ENCODE results near the gene PITX1. TPM values are rescaled to one million over a fixed set of nuclear protein-coding genes. Genes with fewer than 3 reads are reported as not detected.

Gene PITX1
- total RNA-seq, 1 donor from 2014 or later, result 3.6 TPM

DNA sequence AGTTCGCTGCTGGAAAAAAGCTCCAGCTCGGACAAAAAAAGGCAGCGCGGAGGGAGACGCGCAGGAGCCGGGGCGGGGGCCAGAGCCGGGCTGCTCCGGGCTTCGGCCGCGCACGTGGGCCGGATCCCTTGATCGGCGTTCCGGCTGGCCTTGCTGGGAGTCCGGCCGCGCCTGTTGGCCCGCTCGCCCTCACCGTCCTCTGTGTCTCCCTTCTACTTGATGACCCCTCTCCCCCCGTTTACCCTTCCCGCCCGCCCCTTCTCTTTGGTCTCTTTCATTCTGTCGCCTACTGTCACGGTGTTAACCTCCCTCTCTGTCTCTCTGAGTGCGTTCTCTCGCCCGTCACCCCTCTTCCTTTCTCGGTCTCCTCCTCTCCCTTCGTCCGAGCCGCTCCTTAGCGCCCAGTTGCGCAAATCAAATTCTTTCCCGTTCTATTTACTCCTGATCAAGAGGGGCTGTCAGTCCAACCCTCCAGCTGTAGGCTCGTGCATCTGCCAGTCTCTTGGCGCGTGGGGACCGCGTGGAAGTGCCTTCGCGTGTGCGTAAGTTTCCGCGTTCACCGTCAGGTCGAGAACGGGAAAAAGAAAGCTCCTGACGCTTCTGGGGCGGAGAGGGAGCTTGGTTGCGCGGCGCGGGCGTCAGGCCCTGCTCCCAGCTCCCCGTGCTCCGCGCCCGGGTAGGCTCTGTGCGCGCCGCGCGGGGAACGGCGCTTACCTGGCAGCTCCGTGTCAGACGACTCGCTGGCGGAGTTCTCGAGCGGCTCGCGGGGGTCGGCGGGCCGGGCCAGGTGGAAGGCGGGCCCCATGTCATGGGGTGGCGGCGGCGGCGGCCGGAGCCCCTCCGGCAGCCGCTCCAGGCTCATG lies 798 bp downstream of the PITX1 start:
- peak; percentile 40 for ATAC-seq
- intact Hi-C loops (cut with DNase I), result no loop called here
- no peak for DNase-seq (ENCODE audit: low spot score)

DNA sequence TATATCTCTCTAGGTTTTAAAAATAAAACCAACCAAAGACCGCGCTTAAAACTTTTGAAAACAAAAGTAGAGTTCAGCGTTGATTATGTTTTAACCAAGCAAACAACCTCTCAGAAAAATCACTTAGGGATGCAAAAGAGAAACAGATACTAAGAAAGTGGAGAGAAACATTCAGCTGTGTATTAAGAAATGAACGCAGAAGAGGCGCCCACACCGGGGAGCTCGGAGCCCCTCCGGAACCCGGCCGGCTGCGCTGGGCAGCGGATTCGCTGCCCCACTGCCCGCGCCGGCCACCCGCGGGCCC lies 1.4 kb downstream of the PITX1 start:
- intact Hi-C loops (cut with DNase I), result no loop called here
- ATAC-seq (no peak), DNase-seq (ENCODE audit: low spot score) (no peak)

- DNase-seq (ENCODE audit: low spot score), result no peak
- intact Hi-C loops (cut with DNase I), result no loop called here
- ATAC-seq, result no peak
Measured at GRCh38 chr5:135031813-135032694, 2.0 kb downstream of the PITX1 start.

- intact Hi-C loops (cut with DNase I), result no loop called here
- DNase-seq (ENCODE audit: low spot score) (no peak), ATAC-seq (no peak)
Measured at GRCh38 chr5:135030956-135031812, 2.8 kb downstream of the PITX1 start.

- intact Hi-C loops (cut with DNase I), result no loop called here
- DNase-seq (ENCODE audit: low spot score) (no peak), ATAC-seq (no peak)
Measured at GRCh38 chr5:135030123-135030955, 3.7 kb downstream of the PITX1 start.

DNA sequence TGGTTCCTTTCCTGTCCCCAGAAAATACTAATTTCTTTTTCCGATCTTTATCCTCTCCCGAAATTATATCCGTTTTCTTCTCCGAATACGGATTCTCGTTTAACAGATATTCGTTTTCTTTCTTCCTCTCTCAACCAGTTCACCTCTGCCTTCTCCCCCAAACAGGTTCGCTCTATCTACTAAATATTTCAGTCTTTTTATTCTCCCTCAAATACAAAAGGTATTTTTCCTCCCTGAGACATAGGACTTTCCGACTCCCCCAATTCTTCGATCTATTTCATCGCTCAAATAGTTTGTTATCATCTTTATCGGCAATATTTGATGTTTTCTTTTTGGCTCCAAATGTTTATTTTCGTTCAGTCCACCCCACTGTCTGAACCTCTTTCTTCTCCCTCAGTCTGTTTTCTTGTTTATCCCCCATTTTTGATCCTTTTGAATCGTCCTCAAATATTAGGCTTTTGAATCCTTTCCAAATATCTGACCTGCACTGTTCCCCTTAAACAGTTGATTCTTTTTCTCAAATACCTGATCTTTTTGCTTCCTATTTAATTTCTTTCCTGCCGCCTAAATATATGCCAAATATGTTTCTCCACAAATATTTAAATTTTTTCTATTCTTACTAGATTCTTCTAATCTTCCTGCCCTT lies 4.4 kb downstream of the PITX1 start:
- intact Hi-C loops (cut with DNase I), result no loop called here
- ATAC-seq (no peak), DNase-seq (ENCODE audit: low spot score) (no peak)

- intact Hi-C loops (cut with DNase I), result no loop called here
- no peak for DNase-seq (ENCODE audit: low spot score)
- ATAC-seq, result no peak
Measured at GRCh38 chr5:135028791-135029476, 5.1 kb downstream of the PITX1 start.

- no peak for DNase-seq (ENCODE audit: low spot score)
- intact Hi-C loops (cut with DNase I), result no loop called here
Measured at GRCh38 chr5:135027697-135028615, 6.1 kb downstream of the PITX1 start.

DNA sequence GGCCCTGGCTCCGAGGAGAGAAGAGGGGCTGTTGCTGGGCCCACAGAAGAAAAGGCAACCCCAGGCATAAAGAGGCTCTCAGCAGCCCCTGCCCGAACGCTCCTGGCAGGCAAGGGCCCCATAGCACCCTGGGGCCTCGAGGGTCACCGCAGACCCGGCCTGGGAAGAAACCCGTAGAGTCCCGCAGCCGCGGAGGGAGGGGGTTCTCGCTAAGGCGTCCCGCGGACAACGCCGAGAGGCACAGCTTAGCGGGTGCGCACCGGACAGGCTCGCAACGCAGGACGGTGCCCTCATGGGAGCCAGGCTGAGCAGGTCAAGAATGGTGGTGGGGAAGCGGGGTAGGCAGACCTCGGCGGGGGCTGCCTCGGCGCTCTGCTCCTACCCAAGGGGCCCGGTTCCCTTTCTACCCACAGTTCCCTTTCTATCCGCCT lies 6.7 kb downstream of the PITX1 start:
- no peak for ATAC-seq
- no peak for DNase-seq (ENCODE audit: low spot score)
- intact Hi-C loops (cut with DNase I), result no loop called here

More at GRCh38 chr5:135027697-135028615, 6.1 kb downstream of the PITX1 start:
- ATAC-seq, result no peak

GRCh38 chr5:135026645-135027265 lies 7.3 kb downstream of the PITX1 start:
- no peak for DNase-seq (ENCODE audit: low spot score)
- no peak for ATAC-seq
- intact Hi-C loops (cut with DNase I), result no loop called here

DNA sequence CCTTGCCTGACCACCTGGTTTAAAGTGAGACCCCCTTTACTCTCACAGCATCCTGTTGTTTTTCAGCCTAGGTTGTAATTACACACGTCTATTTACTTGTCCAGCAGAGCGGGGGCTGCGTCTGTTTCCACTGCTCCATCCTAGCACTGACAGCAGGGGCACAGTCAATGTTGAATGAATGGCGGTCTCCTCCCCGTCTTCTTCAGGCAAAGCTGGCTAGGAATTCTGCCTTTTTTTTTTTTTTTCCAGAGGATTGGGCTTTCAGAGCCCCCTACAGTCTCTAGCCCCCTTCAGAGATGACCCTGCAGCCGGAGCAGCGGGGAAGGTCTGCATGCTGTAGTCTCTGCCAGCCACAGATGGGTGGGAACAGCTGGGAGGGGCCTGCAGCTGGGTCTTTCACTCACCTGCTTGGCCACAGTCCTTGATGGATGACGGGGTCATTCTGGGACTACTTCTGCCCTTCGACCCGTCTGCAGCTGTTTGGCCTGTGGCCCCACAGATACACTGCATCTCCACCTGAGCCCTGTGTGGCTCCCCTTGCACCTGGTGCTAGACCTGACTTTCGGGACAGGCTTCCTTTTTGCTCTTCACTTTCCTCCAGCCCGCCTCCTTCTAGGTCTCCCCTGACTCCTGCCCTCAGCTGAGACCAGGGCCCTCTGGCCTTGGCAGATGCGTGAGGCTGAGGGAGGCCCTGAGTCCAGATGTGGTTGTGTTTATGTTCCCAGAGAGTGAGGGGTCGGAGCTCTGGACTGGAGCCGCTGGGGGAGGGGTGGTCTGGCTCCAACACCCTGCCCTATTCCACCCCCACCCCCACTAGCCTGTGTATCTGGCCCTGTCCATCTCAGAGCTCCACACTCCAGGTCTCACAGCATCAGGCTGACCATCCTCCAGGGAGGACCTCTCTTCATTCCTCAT lies 8.0 kb downstream of the PITX1 start:
- ATAC-seq (peak; percentile 29), DNase-seq (ENCODE audit: low spot score) (no peak)
- intact Hi-C loops (cut with DNase I), result no loop called here

GRCh38 chr5:135024956-135025729 lies 8.9 kb downstream of the PITX1 start:
- intact Hi-C loops (cut with DNase I), result no loop called here
- no peak for ATAC-seq
- no peak for DNase-seq (ENCODE audit: low spot score)

DNA sequence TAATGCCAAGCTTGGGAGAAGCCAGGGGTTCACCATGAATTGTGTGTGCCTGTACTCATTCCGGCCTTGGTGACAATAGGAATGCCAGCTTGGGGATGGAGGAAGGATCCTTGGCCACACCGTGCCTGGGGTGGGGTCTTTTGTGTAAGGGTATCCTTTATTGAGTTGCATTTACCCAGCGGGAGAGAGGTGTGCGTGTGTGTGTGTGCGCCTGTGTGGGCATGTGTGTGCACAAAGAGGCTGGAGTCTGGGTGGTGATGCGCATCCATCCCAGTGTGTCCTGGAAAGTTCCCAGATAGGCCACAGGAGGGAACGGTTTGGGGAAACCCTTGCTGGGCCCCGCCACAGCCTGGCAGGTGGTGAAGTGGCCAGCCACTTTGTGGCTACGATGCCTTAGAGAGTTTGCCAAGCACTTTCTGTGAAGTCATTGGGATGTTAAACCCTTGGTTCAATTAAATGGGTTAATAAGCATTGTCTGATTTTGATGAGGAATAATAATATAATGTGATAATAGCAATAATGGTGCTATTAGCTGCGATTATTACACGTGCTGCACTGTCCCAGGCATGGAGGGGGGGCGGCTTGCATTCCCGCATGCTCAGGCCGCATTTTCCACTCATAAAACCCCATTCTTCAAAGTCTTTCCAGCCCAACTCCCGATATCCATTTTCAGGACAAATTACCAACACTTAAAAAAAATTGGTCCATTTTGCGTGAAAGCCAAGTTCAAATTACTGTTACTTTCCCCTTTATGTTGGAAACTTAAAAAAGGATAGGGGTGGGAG lies 13.7 kb downstream of the PITX1 start:
- DNase-seq (ENCODE audit: low spot score), result peak; percentile 34
- intact Hi-C loops (cut with DNase I), result no loop called here
- ATAC-seq, result no peak

GRCh38 chr5:135019314-135019713 lies 14.7 kb downstream of the PITX1 start:
- intact Hi-C loops (cut with DNase I), result no loop called here
- ATAC-seq, result no peak
- peak; percentile 17 for DNase-seq (ENCODE audit: low spot score)

Measured in sciatic nerve (tissue), 2 donors.